Neural progenitor cell (in vitro differentiated cells): ENCODE results near the gene NELFB.

Source experiments
- CTCF ChIP-seq: fragments of 200-600 bp; sonication (generic); IDR thresholded peaks from 2 replicates; pipeline ENCODE4 v1.5.1; 2017; ENCODE audit warnings: antibody characterized with exemption, mild to moderate bottlenecking
- EZH2 ChIP-seq: fragments of 200-600 bp; sonication (generic); IDR thresholded peaks from 2 replicates; pipeline ENCODE4 v1.6.1; 2017; ENCODE audit warnings: antibody characterized with exemption, mild to moderate bottlenecking, moderate library complexity
- EZH2phosphoT487 ChIP-seq: fragments of 200-600 bp; sonication (generic); IDR thresholded peaks from 2 replicates; pipeline ENCODE4 v1.6.1; 2017; ENCODE audit warnings: antibody characterized with exemption

GRCh38 chr9:137251490-137252268 lies 3.4 kb upstream of the NELFB start:
- TF ChIP-seq CTCF (no peak), EZH2phosphoT487 (no peak), EZH2 (no peak)
